H1 (cell line): ENCODE measurements around the gene HAS3. TPM values are rescaled to one million over a fixed set of nuclear protein-coding genes. Genes with fewer than 3 reads are reported as not detected.

Experiments
- ATF2 ChIP-seq: IDR thresholded peaks from 2 replicates; pipeline ENCODE4 v1.6.1; 2012; ENCODE audit warnings: low read length, inconsistent platforms
- BACH1 ChIP-seq: IDR thresholded peaks from 2 replicates; pipeline ENCODE4 v1.6.1; 2012; ENCODE audit warnings: low read length, improper control_type of control experiment
- CBX8 ChIP-seq: fragments of 300-800, 300-1000 bp; sonication (generic); IDR thresholded peaks from 2 replicates; pipeline ENCODE4 v1.7.1; 2016; ENCODE audit warnings: low read depth, low read length, borderline replicate concordance
- CHD1 ChIP-seq: IDR thresholded peaks from 2 replicates; pipeline ENCODE4 v1.6.1; 2012; ENCODE audit warnings: low read depth, low read length, improper control_type of control experiment
- CHD2 ChIP-seq: IDR thresholded peaks from 2 replicates; pipeline ENCODE4 v1.6.1; 2012; ENCODE audit warnings: low read length, improper control_type of control experiment
- GABPA ChIP-seq: IDR thresholded peaks from 2 replicates; pipeline ENCODE4 v1.6.1; 2011; ENCODE audit warnings: mild to moderate bottlenecking, low read length, moderate library complexity, borderline replicate concordance; ENCODE audit not compliant: insufficient read depth
- GTF2F1 ChIP-seq: IDR thresholded peaks from 2 replicates; pipeline ENCODE4 v1.6.1; 2012; ENCODE audit warnings: low read depth, low read length, improper control_type of control experiment, borderline replicate concordance
- HDAC6 ChIP-seq: IDR thresholded peaks from one replicate; pipeline ENCODE4 v1.7.1; 2012; ENCODE audit warnings: low read depth, mild to moderate bottlenecking, inconsistent platforms, low read length, moderate library complexity
- JUN ChIP-seq: IDR thresholded peaks from 2 replicates; pipeline ENCODE4 v1.6.1; 2011; ENCODE audit warnings: low read depth, mild to moderate bottlenecking, improper control_type of control experiment, low read length
- KDM4A ChIP-seq: IDR thresholded peaks from one replicate; pipeline ENCODE4 v1.7.1; 2012; ENCODE audit warnings: low read depth, mild to moderate bottlenecking, moderate library complexity, low read length, inconsistent platforms; ENCODE audit not compliant: severe bottlenecking
- MAX ChIP-seq: IDR thresholded peaks from 2 replicates; pipeline ENCODE4 v1.6.1; 2012; ENCODE audit warnings: inconsistent platforms
- NRF1 ChIP-seq: IDR thresholded peaks from 2 replicates; pipeline ENCODE4 v1.6.1; 2011; ENCODE audit warnings: mild to moderate bottlenecking, low read depth, low read length, improper control_type of control experiment
- PHF8 ChIP-seq: fragments of 200-600 bp; sonication (generic); conservative IDR thresholded peaks from 2 replicates; pipeline ENCODE4 v1.7.1; 2012; ENCODE audit warnings: low read depth, mild to moderate bottlenecking, inconsistent platforms, low read length, moderate library complexity
- POLR2A ChIP-seq, 2 experiments: IDR thresholded peaks; 1 replicate in 1 of 2; 2 replicates in 1 of 2; pipeline ENCODE4 v1.6.1; 2011; ENCODE audit warnings: low read depth in 2 of 2, low read length in 2 of 2, mild to moderate bottlenecking in 2 of 2; ENCODE audit errors: control extremely low read depth in 1 of 2
- POLR2AphosphoS5 ChIP-seq: IDR thresholded peaks from 2 replicates; pipeline ENCODE4 v1.6.1; 2011; ENCODE audit warnings: low read depth, low read length
- RFX5 ChIP-seq: IDR thresholded peaks from 2 replicates; pipeline ENCODE4 v1.6.1; 2011; ENCODE audit warnings: low read depth, low read length, improper control_type of control experiment, borderline replicate concordance
- RNF2 ChIP-seq: fragments of 200-900, 300-1000 bp; sonication (generic); IDR thresholded peaks from 2 replicates; pipeline ENCODE4 v1.7.1; 2016; ENCODE audit warnings: borderline replicate concordance, low read depth, mild to moderate bottlenecking, antibody characterized with exemption, low read length; ENCODE audit not compliant: poor library complexity, severe bottlenecking; ENCODE audit errors: missing control alignments
- SIX5 ChIP-seq: IDR thresholded peaks from 2 replicates; pipeline ENCODE4 v1.6.1; 2011; ENCODE audit warnings: mild to moderate bottlenecking, low read depth, low read length
- SP2 ChIP-seq: IDR thresholded peaks from 2 replicates; pipeline ENCODE4 v1.6.1; 2012; ENCODE audit warnings: mild to moderate bottlenecking, low read length, inconsistent platforms
- SP4 ChIP-seq: IDR thresholded peaks from 2 replicates; pipeline ENCODE4 v1.6.1; 2012; ENCODE audit warnings: low read length, inconsistent platforms
- TEAD4 ChIP-seq: IDR thresholded peaks from 2 replicates; pipeline ENCODE4 v1.6.1; 2012; ENCODE audit warnings: low read depth, low read length, inconsistent platforms, mixed read lengths
- ZNF274 ChIP-seq: IDR thresholded peaks from 2 replicates; pipeline ENCODE4 v1.7.0; 2012; ENCODE audit warnings: low read length, borderline replicate concordance; ENCODE audit errors: extremely low read depth
- polyA plus RNA-seq, 7 experiments: library from polyadenylated mRNA; depleted of rRNA in 3 of 7; stranded (reverse) in 5 of 7; unstranded in 2 of 7; fragments of >200 nt in 5 of 7; fragments of 200-250 nt in 2 of 7; gene quantifications; 1 replicate in 5 of 7; 2 replicates in 1 of 7; 4 replicates in 1 of 7; pipeline versions ENCODE4 v1.2.1 to v1.2.3, GENCODE V29; 2011 to 2013; ENCODE audit warnings: missing spikeins in 2 of 7, mixed read lengths in 2 of 7
- total RNA-seq: library from RNA; stranded (reverse); fragmentation: NEBNext Ultra II Directional; extraction: Animal tissue kit (Norgen Biotek cat#: 25700); gene quantifications from 2 replicates; pipeline ENCODE4 v1.2.1, GENCODE V29; 2021

The HAS3 gene
- total and polyA plus RNA-seq, 2 of the 8 experiments (the other 6 are each of a cell fraction or from before 2014, with no cell fraction given) = 32.1 to 69.6 TPM

GRCh38 chr16:69108064-69108904 is 2.8 kb downstream of the HAS3 start (continued):
- TF ChIP-seq HDAC6 = no peak
- no peak for TF ChIP-seq KDM4A
- TF ChIP-seq SP2 = no peak
- TF ChIP-seq MAX = peak; percentile 85
- no peak for TF ChIP-seq CHD1
- TF ChIP-seq SP4 = no peak
- 0 out of 2 replicates have a peak, but pooled peaks have one; percentile 8 for TF ChIP-seq GTF2F1
- TF ChIP-seq BACH1 = no peak
- TF ChIP-seq POLR2AphosphoS5 = no peak
- TF ChIP-seq JUN = no peak
- TF ChIP-seq TEAD4 = no peak
- no peak for TF ChIP-seq CBX8
- TF ChIP-seq CHD2 = no peak
- TF ChIP-seq NRF1 = no peak
- no peak for TF ChIP-seq ATF2
- TF ChIP-seq POLR2A (IDR thresholded peaks at IDR 0.05; ENCODE audit: control extremely low read depth in 1 of 2, low read depth in 2 of 2, low read length in 2 of 2) = no peak
- TF ChIP-seq PHF8 = no peak
- no peak for TF ChIP-seq GABPA
- TF ChIP-seq RFX5 = no peak
- no peak for TF ChIP-seq RNF2
- TF ChIP-seq SIX5 = no peak
- TF ChIP-seq ZNF274 = no peak
